GM12878 (cell line): ENCODE measurements around the gene MROH8.

Source experiments
- ATF7 ChIP-seq: fragments of 450-650 bp; IDR thresholded peaks from 2 replicates; pipeline ENCODE4 v1.6.1; 2016; ENCODE audit warnings: low read depth, mild to moderate bottlenecking
- BCL11A ChIP-seq: IDR thresholded peaks from 2 replicates; pipeline ENCODE4 v1.6.1; 2011; ENCODE audit warnings: low read depth, low read length
- BHLHE40 ChIP-seq, 2 experiments: fragments of 450-650 bp in 1 of 2; IDR thresholded peaks; 2 replicates each; pipeline ENCODE4 v1.6.1; 2011 to 2017; ENCODE audit warnings: low read depth in 2 of 2, borderline replicate concordance in 1 of 2, improper control_type of control experiment in 1 of 2, low read length in 1 of 2, mild to moderate bottlenecking in 1 of 2
- BRCA1 ChIP-seq: IDR thresholded peaks from 2 replicates; pipeline ENCODE4 v1.6.1; 2011; ENCODE audit warnings: low read depth, low read length, improper control_type of control experiment
- CEBPZ ChIP-seq: fragments of 150-350 bp; IDR thresholded peaks from 2 replicates; pipeline ENCODE4 v1.6.1; 2016; ENCODE audit warnings: low read depth, low read length
- CTCF ChIP-seq, 3 experiments: IDR thresholded peaks in 2 of 3; conservative IDR thresholded peaks in 1 of 3; 2 replicates each; pipeline ENCODE4 v1.5.1; 2011; ENCODE audit warnings: low read depth in 3 of 3, low read length in 3 of 3, mild to moderate bottlenecking in 3 of 3, control low read depth in 2 of 3, moderate library complexity in 2 of 3, inconsistent platforms in 1 of 3, mixed read lengths in 1 of 3; ENCODE audit not compliant: control insufficient read depth in 2 of 3, insufficient read depth in 1 of 3; ENCODE audit errors: extremely low read depth in 1 of 3
- EP300 ChIP-seq, 2 experiments: fragments of 150-350 bp in 1 of 2; IDR thresholded peaks; 2 replicates each; pipeline ENCODE4 v1.6.1; 2011 to 2012; ENCODE audit warnings: low read depth in 2 of 2, low read length in 2 of 2, borderline replicate concordance in 1 of 2, improper control_type of control experiment in 1 of 2, inconsistent platforms in 1 of 2; ENCODE audit not compliant: control insufficient read depth in 1 of 2
- EZH2 ChIP-seq: IDR thresholded peaks from 2 replicates; pipeline ENCODE4 v1.6.1; 2012; ENCODE audit warnings: low read depth, mild to moderate bottlenecking, control low read depth, inconsistent platforms, low read length, borderline replicate concordance; ENCODE audit not compliant: control insufficient read depth
- HCFC1 ChIP-seq: fragments of 150-350 bp; IDR thresholded peaks from 2 replicates; pipeline ENCODE4 v1.6.1; 2014; ENCODE audit warnings: low read length
- POLR2A ChIP-seq: IDR thresholded peaks from 2 replicates; pipeline ENCODE4 v1.6.1; 2011; ENCODE audit warnings: low read depth, mild to moderate bottlenecking, low read length
- RAD21 ChIP-seq: IDR thresholded peaks from 2 replicates; pipeline ENCODE4 v1.6.1; 2011; ENCODE audit warnings: mild to moderate bottlenecking, low read depth, low read length, moderate library complexity; ENCODE audit not compliant: insufficient read depth

GRCh38 chr20:37207171-37207570 is 27.8 kb upstream of the MROH8 start:
- TF ChIP-seq ATF7 (no peak), CTCF (IDR thresholded peaks at IDR 0.05 in 2 of 3, conservative IDR thresholded peaks at IDR 0.05 in 1 of 3; ENCODE audit: control insufficient read depth in 2 of 3, extremely low read depth in 1 of 3, insufficient read depth in 1 of 3, low read depth in 3 of 3, low read length in 3 of 3) (no peak), EZH2 (no peak), EP300 (IDR thresholded peaks at IDR 0.05; ENCODE audit: borderline replicate concordance in 1 of 2, control insufficient read depth in 1 of 2, low read depth in 2 of 2, low read length in 2 of 2) (no peak), BCL11A (no peak), POLR2A (no peak), BRCA1 (no peak), HCFC1 (no peak), BHLHE40 (IDR thresholded peaks at IDR 0.05; ENCODE audit: borderline replicate concordance in 1 of 2, low read depth in 2 of 2, low read length in 1 of 2) (no peak), CEBPZ (no peak), RAD21 (no peak)
